GM19023 (cell line): ENCODE measurements around the gene FANCD2.
"Not testable (repeated sequence)": the region's sequence is repeated elsewhere in the genome, so short reads cannot be mapped to it uniquely, and the experiment has no call there.

Experiments used
- ATAC-seq: cut with Tn5 transposase; IDR thresholded peaks from one replicate; pipeline ENCODE4 v1.9.1; 2021; ENCODE audit warnings: mild to moderate bottlenecking, moderate library complexity; ENCODE audit not compliant: unreplicated experiment

The FANCD2 gene

DNA sequence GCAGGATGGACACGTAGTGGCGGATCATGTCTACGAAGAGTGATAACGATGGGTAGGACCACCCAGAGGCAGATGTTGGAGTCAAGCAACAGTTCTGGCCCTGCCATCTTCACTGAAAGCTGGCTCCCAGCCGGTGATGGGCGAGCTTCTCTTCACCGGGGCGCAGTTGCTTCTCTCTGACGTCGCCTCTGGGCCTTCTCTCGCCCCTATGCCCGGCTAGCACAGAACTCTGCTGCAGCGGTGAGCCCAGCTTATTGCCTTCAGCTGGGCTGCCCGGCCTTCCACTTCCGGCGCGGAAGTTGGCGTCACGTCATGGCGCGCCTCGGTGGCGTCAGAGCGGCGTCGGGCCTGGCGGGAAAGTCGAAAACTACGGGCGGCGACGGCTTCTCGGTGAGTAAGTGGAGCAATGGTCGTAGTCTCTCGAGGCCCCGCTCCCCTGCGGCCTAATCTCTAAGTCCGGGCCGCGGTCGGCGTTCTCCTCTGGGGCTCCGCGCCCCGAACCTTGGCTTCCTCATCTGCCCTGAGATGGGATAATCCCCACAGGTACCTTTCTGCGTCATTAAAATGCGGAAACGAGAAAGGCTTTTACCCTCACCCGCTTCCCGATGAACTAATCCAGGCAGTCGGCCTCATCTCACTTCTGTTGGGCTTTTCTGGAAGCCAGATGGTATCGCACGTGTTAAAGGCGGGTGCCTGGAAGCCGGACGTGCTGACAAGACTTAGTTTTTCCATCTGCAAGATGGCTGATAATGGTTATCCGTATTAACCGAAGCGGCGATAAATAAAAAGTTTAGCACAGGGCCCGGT, at the start of gene FANCD2:
Gene FANCD2, plus strand, starts transcription at position 354 of the 807 bp plus-strand sequence. CDS start 2,221 bp downstream, outside the sequence.
- peak; percentile 95 for ATAC-seq

DNA sequence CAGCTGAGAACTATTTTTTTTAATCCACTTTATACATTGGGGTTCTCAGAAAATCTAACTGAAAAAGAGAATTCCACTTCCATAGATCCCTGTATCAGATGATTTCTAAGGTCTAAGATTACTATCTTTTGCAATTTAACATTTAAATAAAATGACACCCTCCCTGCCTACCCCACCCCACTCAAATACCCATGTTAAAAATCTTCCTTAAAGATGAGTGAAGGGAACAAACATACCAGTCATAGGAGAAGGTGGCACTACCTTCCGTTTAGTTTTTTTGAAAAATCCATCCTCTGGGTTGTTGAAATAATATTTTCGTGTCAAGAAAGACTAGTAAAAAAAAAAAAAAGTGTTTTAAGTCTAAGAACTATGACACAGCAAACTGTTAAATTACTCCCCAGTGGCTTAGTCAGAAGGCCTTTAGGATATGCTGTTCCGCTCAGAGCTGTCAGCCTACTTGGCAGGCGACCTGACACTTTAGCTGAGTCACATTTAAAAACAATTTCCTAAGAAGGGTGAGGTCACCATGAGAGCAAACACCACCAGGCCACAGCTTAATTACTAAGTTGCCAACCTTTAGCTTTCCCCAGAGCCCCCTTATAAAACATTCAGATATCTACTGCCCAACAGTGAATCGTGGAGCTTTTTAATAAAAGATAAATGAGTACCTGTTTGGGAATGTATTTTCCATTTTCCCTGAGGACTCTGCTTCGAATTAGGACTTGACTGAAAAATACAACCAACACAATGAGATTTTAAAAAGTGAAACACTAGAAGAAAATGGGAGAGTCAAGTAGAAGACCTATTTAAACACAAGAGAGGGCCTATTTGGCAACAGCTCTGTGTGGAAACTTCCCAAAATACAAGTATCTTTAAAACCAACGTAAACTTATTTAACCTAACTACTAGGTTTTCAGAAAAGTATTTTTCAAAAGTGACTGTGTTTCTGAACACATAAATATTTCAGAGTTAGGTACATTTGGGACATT, 49.2 kb upstream of the FANCD2 start:
- ATAC-seq = no peak

DNA sequence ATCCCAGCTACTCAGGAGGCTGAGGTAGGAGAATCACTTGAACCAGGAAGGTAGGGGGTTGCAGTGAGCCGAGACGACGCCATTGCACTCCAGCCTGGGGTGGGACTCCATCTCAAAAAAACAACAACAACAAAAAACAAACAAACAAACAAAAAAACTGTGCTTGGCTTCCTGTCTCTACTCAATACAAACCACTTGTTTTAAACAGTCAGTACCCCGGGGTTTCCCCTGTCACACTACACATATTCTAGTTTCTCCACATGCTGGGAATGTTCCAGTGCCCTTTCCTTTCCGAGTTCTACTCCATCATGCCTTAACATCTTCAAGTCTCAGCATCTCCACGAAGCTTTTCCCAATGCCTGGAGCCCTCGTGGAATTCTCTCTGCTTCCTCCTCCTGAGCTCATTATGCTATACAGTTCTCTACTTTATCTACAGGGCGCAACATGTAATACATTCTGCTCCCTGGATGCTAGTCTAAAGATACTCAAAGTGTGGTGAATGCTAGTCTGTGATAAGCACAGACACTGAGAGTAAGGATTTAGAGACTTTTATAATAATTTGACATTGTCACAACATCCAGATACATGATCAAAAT, 47.4 kb upstream of the FANCD2 start:
- no peak for ATAC-seq

DNA sequence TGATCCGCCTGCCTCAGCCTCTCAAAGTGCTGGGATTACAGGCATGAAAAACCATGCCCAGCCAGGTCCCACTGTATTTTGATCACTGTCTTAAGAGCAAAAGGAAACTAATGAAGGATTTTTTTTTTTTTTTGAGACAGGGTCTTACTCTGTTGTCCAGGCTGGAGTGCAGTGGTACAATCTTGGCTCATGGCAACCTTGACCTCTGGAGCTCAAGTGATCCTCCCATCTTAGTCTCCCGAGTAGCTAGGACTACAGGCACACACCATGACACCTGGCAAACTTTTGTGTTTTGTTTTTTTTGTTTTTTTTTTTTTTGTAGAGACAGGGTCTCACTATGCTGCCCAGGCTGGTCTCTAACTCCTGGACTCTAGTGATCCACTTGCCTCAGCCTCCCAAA, 46.0 kb upstream of the FANCD2 start:
- no peak for ATAC-seq

DNA sequence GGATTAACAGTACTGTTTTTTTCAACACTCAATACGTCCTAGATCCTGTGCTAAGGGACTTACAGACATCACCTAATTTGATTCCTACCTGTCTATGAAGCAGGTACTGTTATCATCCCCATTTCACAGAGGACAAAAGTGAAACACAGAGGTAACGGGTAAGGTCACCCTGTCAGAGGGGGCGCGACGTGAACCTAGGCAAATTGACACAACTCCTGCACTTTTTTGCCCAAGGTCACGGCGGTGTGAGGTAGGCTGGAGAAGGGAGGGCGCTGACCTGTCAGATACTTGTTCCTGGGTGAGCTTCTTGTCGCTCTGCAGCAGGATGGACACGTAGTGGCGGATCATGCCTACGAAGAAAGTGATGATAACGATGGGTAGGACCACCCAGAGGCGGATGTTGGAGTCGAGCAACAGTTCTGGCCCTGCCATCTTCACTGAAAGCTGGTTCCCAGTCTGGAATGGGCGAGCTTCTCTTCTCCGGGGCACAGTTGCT, 40.0 kb upstream of the FANCD2 start:
- ATAC-seq = peak; percentile 35

DNA sequence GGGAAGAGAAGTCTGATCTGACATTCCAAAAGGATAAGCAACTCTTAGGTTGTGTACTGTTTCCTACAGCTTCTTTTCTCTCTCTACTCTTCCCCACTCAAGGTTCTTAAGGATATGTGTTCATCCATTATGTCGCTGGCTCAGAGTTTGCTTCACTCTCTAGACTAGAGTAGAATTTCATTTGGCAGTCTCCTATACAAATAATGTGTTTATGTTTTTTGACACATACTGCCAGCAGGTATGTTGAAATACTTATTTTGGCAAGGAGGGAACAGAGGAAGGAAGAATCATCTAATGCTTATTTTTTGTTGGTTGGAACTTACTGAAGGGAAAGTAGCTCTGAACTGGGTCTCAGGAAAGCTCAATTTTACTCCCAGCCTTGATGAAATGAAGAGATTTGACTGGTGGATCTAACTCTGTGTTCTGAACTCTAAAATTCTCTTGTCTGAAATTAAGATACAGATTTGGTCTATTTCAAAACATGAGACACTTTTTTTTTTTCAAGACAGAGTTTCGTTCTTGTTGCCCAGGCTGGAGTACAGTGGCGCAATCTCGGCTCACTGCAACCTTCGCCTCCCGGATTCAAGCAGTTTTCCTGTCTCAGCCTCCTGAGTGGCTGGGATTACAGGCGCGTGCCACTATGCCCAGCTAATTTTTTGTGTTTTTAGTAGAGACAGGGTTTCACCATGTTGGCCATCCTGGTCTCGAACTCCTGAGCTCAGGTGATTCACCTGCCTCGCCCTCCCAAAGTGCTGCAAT, 32.0 kb upstream of the FANCD2 start:
- ATAC-seq = no peak

DNA sequence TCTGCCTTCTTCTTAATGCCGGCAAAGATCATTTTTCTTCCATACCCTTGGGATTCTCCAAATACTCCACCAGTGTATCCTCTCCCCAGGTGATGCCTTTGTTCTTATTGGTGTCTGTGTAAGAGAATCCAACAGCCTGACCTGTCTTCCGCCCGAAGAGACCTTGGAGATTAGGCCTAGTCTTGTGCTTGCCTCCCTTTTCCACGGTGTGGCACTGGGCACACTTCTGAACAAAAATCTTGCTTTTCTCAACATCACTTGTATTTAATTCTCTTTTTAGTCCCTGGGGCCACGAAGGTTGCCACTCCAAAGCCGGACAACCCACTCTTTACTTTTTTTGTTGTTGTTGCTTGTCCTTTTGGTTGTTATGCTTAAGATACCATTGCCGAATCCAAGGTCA, 25.6 kb upstream of the FANCD2 start:
- no peak for ATAC-seq

DNA sequence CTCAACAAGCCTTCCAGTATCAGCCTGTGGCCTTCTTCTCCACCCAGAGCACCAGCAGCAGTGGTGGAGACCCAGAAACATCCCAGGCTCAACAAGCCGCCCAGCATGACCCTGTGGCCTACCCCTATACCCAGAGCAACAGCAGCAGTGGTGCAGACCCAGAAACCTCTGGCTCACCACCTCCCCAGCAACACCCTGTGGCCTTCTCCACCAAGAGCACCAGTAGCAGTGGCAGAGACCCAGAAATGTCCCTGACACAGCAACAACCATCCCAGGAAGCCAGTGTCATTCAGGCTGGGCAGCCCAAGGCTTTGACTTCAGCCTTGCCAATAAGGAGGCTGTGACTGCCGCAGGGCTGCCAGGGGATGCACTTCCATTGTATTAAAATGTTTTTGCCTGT, 23.3 kb upstream of the FANCD2 start:
- ATAC-seq = no peak

DNA sequence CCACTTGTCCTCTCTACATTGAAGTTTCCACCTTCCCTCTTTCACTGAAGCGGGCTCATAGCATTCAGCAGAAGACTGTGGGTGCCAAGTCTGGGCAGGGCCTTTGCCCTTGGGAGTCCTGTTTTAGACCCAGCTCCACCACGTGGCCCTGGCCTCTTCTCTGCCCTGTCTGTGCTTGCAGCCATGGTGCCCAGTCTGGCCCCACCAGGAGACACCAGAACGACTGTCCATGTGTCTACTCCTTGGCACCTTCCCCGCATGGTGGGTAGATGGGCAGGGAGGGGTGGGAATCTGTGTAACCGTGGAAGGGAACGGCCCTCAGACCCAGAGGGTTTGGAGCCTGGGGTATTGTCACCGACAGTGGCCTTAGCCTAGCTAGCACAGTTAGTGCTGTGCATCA, 21.7 kb upstream of the FANCD2 start:
- ATAC-seq = no peak

DNA sequence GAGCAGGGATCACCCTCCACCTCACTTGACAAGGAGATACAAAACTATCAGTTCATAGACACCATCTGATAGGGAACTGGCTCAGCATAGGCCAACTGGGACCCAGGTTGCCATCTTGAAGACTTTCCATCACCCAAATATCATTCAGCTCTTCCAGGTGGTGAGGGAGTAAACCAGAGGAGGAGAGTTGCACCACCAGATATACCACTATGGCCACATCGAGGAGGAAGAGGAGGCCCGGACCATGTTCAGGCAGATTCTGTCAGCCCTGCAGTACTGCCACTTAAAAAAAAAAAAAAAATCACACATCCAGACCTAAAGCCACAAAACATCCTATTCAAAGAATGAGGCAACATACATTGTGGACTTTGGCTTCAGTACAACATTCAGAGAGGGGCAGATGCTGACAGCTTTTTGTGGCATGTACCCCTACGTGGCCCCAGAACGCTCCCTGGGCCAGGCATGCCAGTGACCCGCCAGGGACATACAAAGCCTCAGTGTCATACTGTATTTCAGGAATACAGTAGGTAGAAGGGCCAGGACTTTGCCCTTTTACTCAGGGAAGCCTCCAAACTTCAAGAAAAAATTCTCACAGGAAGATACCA, 21.2 kb upstream of the FANCD2 start:
- ATAC-seq = no peak

DNA sequence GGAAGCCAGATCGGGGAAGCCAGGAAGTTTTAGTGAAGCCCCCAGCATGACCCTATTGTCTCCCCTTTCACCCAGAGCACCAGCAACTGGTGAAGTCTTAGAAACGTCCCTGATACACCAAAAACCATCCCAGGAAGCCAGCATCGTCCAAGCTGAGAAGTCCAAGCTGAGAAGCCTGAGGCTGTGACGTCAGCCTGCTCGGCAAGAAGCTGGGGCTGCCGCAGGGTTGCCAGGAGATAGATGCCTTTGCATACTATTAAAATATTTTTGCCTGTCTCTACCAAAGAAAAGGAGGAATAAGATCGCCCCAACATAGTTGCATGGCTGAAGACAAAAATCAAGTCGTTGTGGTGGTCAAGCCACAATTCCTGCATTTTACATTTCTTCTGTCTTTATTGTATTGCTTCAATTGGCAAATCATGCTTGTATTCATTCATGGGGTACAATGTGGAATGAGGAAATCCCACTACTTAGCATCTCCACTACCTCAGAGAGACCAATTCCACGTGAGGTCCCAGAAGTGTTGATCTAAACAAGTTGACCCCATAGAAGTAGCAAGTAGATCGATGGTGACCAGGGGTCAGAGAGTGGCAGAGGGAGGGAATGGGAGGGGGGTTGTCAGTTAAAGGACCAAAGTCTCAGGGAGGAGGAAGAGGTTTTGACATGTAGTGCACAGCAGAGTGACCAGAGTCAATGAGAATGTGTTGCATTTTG, 20.0 kb upstream of the FANCD2 start:
- ATAC-seq = no peak

DNA sequence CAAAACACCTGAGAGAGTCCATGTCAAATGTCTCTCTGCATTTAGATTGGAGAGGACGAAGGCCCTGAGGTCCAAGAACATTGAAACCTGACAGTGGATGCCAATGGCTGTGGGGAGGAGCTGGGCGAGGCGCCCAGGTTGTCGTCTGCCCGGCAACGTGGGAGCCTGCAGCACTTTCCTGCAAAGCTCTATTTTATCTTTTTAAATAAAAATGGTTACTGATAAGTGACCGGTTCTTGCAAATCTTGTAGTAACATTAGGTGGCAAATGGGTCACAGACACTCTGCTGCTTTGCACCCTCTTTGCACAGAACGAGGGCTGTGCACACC, 19.5 kb upstream of the FANCD2 start:
- no peak for ATAC-seq

DNA sequence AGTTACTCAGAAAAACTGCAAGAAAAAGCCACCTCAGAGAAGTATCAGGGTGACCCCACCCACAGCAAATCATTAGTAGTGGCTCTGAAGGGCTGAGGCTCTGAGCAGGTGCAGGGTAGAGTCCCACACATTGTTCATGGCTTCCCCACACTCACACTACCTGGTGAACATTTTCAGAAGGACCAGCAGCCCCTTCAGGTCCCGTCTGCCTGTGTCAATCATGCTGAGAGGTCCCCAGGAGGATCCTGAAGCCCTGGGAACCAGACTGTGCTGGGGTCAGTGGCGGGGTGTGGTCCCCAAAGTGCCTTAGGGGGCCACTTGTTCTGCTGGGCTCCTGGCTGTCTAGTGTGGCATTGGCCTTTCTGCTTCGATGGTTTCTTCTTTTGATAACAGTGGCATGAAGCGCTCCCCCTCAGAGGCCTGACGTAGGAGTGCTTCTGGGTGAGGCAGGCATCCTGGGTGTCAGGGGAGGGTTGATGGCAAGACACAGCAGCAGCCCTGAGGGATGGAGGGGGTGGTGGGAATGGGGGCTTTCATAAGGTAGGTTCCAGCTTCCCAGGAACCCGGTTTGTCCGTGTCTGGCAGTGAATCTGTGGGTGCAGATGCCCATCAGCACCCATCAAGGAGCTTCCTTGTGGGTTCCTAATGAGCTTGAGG, 19.0 kb upstream of the FANCD2 start:
- no peak for ATAC-seq

DNA sequence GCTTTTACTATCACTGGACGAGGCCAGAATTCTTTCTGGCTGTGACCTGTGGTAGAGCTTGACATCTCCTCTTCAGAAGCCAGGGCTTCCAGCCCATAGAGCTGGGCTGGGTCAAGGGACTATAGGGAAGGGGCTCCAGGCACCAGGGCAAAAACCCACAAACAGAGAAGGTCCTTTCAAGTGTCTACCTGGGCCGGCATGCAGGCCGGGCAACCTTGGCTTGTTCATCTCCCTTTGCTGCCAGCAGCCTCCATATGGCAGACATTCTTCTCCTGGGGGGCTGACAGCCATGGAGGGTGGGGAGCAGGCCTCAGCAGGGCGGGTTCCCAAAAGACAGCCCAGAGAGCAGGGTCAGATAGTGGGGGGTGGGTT, 18.0 kb upstream of the FANCD2 start:
- not testable (repeated sequence) for ATAC-seq

DNA sequence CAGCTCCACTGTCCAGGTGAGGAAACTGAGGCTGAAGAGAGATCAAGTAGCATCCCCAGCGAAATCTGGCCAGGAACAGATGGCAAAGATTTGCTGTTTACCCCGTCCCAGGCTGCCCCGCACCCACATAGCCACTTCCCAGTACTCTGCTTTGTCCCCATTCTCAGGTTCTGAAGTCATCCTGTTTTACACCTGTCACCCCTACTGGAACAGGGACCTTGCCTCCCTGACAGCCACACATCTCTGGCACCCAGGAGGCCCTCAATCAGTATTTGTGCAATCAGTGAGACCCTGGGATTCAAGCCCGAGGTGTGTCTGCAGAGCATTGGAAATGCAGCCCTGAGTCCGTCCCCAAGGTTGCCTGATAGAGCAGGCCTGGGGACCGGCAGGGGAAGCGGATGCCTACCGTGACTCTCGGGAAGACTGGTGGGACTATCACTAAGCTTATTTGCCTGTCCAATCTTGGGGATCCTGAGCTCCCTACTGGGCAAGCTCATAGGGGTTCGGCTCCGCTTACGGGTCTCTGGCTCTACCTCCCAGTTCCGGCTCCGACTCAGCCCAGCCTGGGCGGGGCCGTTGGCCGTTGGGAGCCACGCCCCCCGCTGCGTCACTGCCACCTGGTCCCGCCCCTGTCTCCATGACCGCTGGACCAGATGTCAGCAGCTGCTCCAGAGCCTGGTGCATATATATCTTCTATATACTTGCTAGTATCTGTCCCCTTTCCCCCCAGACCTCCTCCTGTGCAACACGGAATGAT, 17.5 kb upstream of the FANCD2 start:
- peak; percentile 71 for ATAC-seq

DNA sequence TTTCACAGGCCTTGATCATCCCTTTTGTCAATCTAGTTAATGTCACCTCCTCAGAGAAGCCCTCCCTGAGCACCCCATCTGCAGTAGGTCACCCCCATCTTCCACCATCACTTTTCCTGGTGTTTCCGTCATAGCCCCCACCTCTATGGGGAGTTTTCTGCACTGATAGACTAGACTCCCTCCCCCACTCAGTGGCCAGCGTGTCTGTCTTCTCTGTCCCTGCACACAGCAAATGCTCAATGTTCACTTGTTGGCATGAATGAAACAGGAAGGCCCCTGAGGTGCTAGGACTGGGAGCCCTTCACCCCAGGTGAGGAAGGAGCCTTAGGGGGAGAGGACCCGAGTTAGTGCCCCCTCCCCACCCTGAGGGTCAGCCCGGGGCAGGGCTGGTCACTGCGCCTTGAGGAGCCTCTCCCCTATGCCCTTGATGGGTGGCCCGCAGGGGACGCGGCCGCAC, 15.8 kb upstream of the FANCD2 start:
- no peak for ATAC-seq

DNA sequence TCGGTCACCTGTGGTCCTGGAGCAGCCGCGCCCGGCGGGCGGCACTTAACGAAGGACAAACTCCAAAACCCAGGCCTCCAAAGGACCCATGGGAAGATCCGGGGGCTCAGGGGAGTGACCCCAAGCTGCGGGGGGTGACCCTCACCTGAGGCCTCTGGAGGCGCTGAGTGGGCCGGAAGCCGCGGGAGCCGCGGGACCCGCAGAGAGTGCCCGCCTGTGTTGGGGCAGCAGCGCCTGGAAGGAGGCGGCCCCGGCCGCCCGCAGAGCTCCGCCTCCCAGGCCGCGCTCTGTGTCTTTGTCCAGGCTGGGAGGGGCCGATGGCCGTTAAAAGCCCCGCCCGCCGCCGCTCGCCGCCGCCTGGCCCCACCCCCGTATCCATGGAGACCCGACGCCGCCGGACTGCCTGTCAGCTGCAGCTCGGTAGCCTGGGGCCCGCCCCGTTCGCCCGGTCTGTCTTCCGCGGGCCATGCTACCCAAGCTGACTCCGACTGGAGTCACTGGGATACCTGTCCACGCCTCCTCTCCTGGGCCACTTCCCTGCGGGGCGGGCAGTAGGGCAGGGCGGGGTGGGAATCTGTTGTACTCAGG, 15.3 kb upstream of the FANCD2 start:
- peak; percentile 87 for ATAC-seq

DNA sequence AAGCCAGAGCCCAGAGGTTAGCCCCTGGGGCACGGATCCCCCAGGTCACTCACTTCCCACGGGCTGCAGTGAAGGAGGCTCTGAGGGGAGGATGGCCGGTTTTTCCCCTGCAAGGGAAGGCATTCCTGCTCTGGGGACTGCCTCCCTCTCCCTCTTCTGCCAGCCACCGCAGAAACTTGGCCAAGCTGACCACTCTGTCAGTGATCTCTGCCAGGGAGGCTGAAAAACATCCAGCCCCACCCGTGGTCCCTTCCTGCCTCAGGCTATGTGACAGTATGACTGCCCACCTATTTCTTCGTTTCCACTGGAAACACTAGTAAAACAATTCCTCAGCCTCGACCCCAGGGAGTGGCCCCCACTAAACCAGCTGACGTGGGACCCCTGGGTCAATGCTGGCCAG, 14.6 kb upstream of the FANCD2 start:
- no peak for ATAC-seq
